Measurements from ENCODE around the gene MARCOL.

MARCOL gene, protein sequence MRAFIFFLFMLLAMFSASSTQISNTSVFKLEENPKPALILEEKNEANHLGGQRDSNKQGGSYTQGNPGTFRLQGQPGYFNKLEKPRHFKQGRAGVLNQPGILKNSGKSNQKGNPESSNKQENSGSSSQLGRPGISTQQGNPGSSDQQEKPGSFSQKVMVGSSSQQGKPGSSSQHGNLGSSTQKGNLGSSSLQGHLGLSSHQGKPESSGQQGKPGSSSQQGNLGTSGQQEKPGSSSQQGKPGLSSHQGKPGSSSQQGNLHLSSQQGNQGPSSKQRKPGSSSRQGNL

DNA sequence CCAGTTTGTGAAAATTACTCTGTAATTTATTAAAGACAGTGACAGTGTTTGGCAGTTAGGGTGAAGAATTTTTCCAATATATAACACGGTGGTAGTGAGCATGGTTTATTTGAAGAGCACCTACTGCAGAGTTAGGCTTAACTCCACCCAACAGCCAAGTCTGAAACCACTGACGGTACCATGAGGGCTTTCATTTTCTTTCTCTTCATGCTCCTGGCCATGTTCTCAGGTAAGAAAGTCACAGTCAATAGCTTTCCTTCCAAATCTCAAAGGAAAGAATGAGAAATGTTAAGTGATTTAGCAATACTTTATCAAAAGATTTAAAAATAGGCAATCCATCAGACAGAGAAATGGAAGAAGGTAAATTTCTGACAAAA lies at the start of gene MARCOL:
TSS of gene MARCOL (plus strand) at position 108 of the 377 bp plus-strand sequence. CDS start at position 181, 73 bp downstream.
- Histone ChIP-seq H3K9ac (ENCODE audit: low read length) (no peak within 1 kb of the TSS), H3K27ac (ENCODE audit: low read depth, low read length) (no peak within 1 kb of the TSS), H3K36me3 (ENCODE audit: control insufficient read depth, insufficient read depth, low read length) (no peaks in the 10 kb centered on the region), H3K27me3 (ENCODE audit: control insufficient read depth, insufficient read depth, low read length) (no peaks in the 10 kb centered on the region), H3K4me1 (ENCODE audit: control insufficient read depth, insufficient read depth, low read length) (no peaks in the 10 kb centered on the region), H3K4me3 (ENCODE audit: low read length) (no peak within 1 kb of the TSS)

GRCh38 chr5:148191010-148191409 lies 47.3 kb upstream of the MARCOL start:
- Histone ChIP-seq H3K4me1 (ENCODE audit: control insufficient read depth, insufficient read depth, low read length) (peaks cover 7% of the 10 kb centered on the region), H3K27ac (ENCODE audit: low read depth, low read length) (no peak overlapping the region), H3K4me3 (ENCODE audit: low read length) (no peak overlapping the region), H3K9ac (ENCODE audit: low read length) (no peak overlapping the region), H3K36me3 (ENCODE audit: control insufficient read depth, insufficient read depth, low read length) (no peaks in the 10 kb centered on the region), H3K27me3 (ENCODE audit: control insufficient read depth, insufficient read depth, low read length) (no peaks in the 10 kb centered on the region)

DNA sequence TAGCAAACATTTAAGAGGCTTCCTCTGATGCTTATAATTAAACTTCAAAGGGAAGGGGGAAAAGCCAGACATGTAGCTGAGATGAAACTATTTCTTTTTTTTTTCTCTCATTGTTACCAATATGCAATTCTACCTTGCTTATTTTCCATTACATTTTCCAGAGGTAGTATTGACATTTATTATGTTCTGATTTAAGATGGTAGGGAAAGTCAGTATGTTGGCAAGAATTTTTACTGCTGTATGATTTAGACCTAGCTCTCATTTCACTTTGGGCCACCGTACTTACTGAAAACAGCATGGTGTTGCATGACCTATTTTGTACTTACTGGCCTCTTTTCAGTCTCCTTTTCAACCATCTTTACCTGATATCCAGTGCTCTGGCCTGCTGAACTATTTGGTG lies 45.1 kb upstream of the MARCOL start:
- Histone ChIP-seq H3K36me3 (ENCODE audit: control insufficient read depth, insufficient read depth, low read length) (no peaks in the 10 kb centered on the region), H3K27ac (ENCODE audit: low read depth, low read length) (peak overlapping the region; percentile 77), H3K4me3 (ENCODE audit: low read length) (no peak overlapping the region), H3K27me3 (ENCODE audit: control insufficient read depth, insufficient read depth, low read length) (no peaks in the 10 kb centered on the region), H3K9ac (ENCODE audit: low read length) (no peak overlapping the region), H3K4me1 (ENCODE audit: control insufficient read depth, insufficient read depth, low read length) (peaks cover 7% of the 10 kb centered on the region)

DNA sequence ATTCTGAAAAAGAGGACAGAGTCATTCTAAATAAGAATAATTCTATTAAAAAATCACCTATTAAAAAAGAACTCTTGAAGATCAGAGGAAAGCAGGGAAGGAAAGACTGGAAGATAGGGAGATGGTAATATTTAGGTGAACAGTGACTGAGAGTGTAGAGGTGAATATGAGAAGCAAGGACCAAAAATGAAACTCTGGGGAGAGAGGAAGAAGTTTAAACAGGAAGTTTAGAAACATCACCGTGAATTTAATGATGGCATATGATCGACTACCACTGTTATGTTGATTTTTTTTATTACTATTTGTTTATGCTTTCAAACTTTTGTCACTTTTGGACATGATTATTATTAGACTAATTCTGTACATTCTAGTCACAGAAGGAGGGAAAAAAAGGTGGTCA lies 37.2 kb upstream of the MARCOL start:
- Histone ChIP-seq H3K4me1 (ENCODE audit: control insufficient read depth, insufficient read depth, low read length) (no peaks in the 10 kb centered on the region), H3K27me3 (ENCODE audit: control insufficient read depth, insufficient read depth, low read length) (no peaks in the 10 kb centered on the region), H3K4me3 (ENCODE audit: low read length) (no peak overlapping the region), H3K9ac (ENCODE audit: low read length) (no peak overlapping the region), H3K27ac (ENCODE audit: low read depth, low read length) (no peak overlapping the region), H3K36me3 (ENCODE audit: control insufficient read depth, insufficient read depth, low read length) (no peaks in the 10 kb centered on the region)

DNA sequence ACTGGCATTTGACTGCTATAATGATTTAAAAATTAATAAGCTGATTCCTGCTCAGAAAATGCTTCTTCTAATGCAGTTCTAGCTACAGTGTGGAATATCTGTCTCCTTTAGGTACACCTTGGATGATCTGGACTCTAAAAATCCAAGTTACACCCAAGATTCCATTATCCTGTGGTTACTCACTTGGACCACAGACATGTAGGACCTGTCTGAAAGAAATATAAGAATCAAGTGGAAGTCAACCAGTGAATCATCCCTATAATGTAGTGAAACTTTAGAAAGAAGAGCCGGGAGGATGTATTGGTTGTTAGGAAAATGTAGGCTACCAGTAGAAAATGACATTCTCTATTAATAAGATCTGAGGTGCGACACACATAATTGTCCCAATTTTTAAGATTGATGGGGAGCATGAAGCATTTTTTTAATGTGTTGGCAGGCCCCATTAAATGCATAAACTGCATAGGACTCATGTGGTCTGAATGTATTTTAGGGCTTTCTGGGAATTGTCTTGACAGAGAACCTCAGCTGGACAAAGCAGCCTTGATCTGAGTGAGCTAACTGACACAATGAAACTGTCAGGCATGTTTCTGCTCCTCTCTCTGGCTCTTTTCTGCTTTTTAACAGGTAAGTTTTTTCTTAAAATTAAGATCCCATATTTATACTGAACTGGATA lies 35.7 kb upstream of the MARCOL start, which contains the start of gene SPINK6:
TSS of gene SPINK6 (plus strand) at position 512 of the 673 bp plus-strand sequence. CDS start at position 567, 55 bp downstream.
- no peak within 1 kb of the TSS for H3K4me3 ChIP-seq (ENCODE audit: low read length)
- no peaks in the 10 kb centered on the region for H3K36me3 ChIP-seq (ENCODE audit: control insufficient read depth, insufficient read depth, low read length)
- H3K9ac ChIP-seq (ENCODE audit: low read length) = no peak within 1 kb of the TSS
- no peak within 1 kb of the TSS for H3K27ac ChIP-seq (ENCODE audit: low read depth, low read length)
- H3K27me3 ChIP-seq (ENCODE audit: control insufficient read depth, insufficient read depth, low read length) = no peaks in the 10 kb centered on the region
- no peaks in the 10 kb centered on the region for H3K4me1 ChIP-seq (ENCODE audit: control insufficient read depth, insufficient read depth, low read length)

DNA sequence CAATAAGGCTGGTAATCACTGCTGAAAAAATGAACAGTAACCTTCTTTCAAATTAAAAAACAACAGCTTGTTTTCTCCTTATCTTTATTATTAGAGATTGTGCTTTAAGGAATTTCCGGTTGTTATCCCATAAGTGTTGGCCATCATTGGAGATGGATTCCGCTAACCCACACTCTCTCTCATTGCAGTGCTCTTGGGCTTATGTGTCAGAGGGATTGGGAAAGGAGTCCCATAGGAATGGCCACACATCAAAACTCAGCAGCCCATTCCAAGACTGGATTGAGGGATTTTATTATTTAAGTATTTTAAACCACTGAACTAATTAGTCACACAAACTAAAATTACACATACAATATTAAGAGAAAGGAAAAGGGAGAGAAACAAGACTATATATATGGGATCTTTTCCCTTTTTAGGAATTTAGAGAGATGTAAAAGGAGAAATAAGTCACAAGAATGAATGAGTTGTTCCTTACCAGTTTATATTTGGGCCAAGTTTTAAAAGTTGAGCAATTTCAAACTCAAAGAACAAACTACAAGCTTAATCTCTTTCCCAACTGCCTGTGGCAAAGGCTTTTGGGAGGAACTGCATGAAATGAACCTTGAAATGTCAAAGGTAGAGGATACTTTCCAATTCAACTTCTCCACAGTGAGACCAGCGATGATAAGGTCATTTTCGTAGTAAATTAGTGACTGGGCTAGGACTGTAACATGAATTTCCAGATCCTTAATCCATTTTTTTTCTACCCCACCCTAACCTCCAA lies 33.1 kb upstream of the MARCOL start:
- Histone ChIP-seq H3K27me3 (ENCODE audit: control insufficient read depth, insufficient read depth, low read length) (no peaks in the 10 kb centered on the region), H3K36me3 (ENCODE audit: control insufficient read depth, insufficient read depth, low read length) (no peaks in the 10 kb centered on the region), H3K4me1 (ENCODE audit: control insufficient read depth, insufficient read depth, low read length) (no peaks in the 10 kb centered on the region), H3K9ac (ENCODE audit: low read length) (no peak overlapping the region), H3K27ac (ENCODE audit: low read depth, low read length) (no peak overlapping the region), H3K4me3 (ENCODE audit: low read length) (no peak overlapping the region)

GRCh38 chr5:148205865-148206264 lies 32.5 kb upstream of the MARCOL start:
- H3K27ac ChIP-seq (ENCODE audit: low read depth, low read length) = no peak overlapping the region
- H3K4me3 ChIP-seq (ENCODE audit: low read length) = no peak overlapping the region
- no peaks in the 10 kb centered on the region for H3K4me1 ChIP-seq (ENCODE audit: control insufficient read depth, insufficient read depth, low read length)
- no peaks in the 10 kb centered on the region for H3K36me3 ChIP-seq (ENCODE audit: control insufficient read depth, insufficient read depth, low read length)
- no peaks in the 10 kb centered on the region for H3K27me3 ChIP-seq (ENCODE audit: control insufficient read depth, insufficient read depth, low read length)
- H3K9ac ChIP-seq (ENCODE audit: low read length) = no peak overlapping the region

- Histone ChIP-seq H3K27me3 (ENCODE audit: control insufficient read depth, insufficient read depth, low read length) (no peaks in the 10 kb centered on the region), H3K9ac (ENCODE audit: low read length) (no peak overlapping the region), H3K4me1 (ENCODE audit: control insufficient read depth, insufficient read depth, low read length) (no peaks in the 10 kb centered on the region), H3K36me3 (ENCODE audit: control insufficient read depth, insufficient read depth, low read length) (no peaks in the 10 kb centered on the region), H3K4me3 (ENCODE audit: low read length) (no peak overlapping the region), H3K27ac (ENCODE audit: low read depth, low read length) (no peak overlapping the region)
These were observed 31.7 kb upstream of the MARCOL start for GRCh38 chr5:148206620-148207019.

GRCh38 chr5:148208226-148208625 lies 30.1 kb upstream of the MARCOL start:
- Histone ChIP-seq H3K4me1 (ENCODE audit: control insufficient read depth, insufficient read depth, low read length) (no peaks in the 10 kb centered on the region), H3K4me3 (ENCODE audit: low read length) (no peak overlapping the region), H3K27me3 (ENCODE audit: control insufficient read depth, insufficient read depth, low read length) (no peaks in the 10 kb centered on the region), H3K36me3 (ENCODE audit: control insufficient read depth, insufficient read depth, low read length) (no peaks in the 10 kb centered on the region), H3K9ac (ENCODE audit: low read length) (no peak overlapping the region), H3K27ac (ENCODE audit: low read depth, low read length) (no peak overlapping the region)

DNA sequence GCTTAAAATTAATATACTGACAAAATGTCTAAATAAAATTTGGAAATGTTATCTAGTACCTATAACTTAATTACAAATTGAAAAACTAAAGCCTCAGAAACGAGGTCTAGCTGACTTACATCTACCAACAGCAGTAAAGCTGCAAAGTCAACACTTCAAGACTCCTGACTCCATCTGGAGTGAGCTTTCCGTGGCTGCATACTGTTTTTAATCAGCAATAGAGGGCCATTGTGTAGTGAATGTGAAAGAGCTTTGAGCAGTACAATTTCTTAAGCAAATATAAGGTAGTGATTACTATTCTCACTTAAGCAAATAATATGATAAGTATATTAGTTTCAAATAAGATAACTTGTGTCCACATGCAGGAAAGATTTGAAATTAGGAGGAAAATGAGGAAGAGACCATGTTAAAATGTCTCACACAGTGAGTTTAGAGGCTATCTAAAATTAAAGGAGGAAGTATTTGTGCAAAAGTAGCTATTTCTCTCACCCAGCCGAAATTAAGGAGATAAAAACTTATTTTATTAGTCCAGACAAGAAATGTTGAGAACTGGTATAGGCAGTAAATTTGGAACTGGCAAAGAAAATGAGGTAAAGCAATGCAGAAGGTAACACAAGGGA lies 29.1 kb upstream of the MARCOL start:
- Histone ChIP-seq H3K27ac (ENCODE audit: low read depth, low read length) (no peak overlapping the region), H3K9ac (ENCODE audit: low read length) (no peak overlapping the region), H3K27me3 (ENCODE audit: control insufficient read depth, insufficient read depth, low read length) (no peaks in the 10 kb centered on the region), H3K36me3 (ENCODE audit: control insufficient read depth, insufficient read depth, low read length) (no peaks in the 10 kb centered on the region), H3K4me1 (ENCODE audit: control insufficient read depth, insufficient read depth, low read length) (no peaks in the 10 kb centered on the region), H3K4me3 (ENCODE audit: low read length) (no peak overlapping the region)

DNA sequence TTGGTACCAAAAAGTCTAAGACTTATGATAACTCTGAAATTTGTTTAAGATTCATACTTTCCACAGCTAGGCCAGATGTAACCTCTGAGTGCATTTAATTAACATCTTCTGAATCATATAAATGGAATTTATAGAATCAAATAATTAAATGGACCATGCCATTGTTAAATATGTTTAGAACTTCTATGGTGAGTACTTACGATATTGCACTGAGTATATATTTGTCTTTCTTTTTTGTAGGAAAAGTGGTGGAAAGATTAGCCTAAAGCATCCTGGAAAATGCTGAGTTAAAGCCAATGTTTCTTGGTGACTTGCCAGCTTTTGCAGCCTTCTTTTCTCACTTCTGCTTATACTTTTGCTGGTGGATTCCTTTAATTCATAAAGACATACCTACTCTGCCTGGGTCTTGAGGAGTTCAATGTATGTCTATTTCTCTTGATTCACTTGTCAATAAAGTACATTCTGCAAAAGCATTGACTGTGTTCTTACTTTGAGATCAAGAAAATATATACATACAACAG lies 23.6 kb upstream of the MARCOL start:
- no peak overlapping the region for H3K9ac ChIP-seq (ENCODE audit: low read length)
- no peak overlapping the region for H3K4me3 ChIP-seq (ENCODE audit: low read length)
- no peaks in the 10 kb centered on the region for H3K36me3 ChIP-seq (ENCODE audit: control insufficient read depth, insufficient read depth, low read length)
- no peaks in the 10 kb centered on the region for H3K4me1 ChIP-seq (ENCODE audit: control insufficient read depth, insufficient read depth, low read length)
- no peak overlapping the region for H3K27ac ChIP-seq (ENCODE audit: low read depth, low read length)
- H3K27me3 ChIP-seq (ENCODE audit: control insufficient read depth, insufficient read depth, low read length) = no peaks in the 10 kb centered on the region

GRCh38 chr5:148221508-148221907 lies 16.8 kb upstream of the MARCOL start:
- H3K4me1 ChIP-seq (ENCODE audit: control insufficient read depth, insufficient read depth, low read length) = no peaks in the 10 kb centered on the region
- H3K27me3 ChIP-seq (ENCODE audit: control insufficient read depth, insufficient read depth, low read length) = no peaks in the 10 kb centered on the region
- H3K27ac ChIP-seq (ENCODE audit: low read depth, low read length) = no peak overlapping the region
- no peak overlapping the region for H3K4me3 ChIP-seq (ENCODE audit: low read length)
- no peak overlapping the region for H3K9ac ChIP-seq (ENCODE audit: low read length)
- no peaks in the 10 kb centered on the region for H3K36me3 ChIP-seq (ENCODE audit: control insufficient read depth, insufficient read depth, low read length)

All from rectal smooth muscle tissue (tissue), 1 donor.